A673 (cell line): ENCODE data around the gene ALX4.

Experiments used
- CTCF ChIP-seq: fragments of 300-800, 200-600 bp; sonication (generic); conservative IDR thresholded peaks from 2 replicates; pipeline ENCODE4 v1.5.1; 2017; ENCODE audit warnings: low read depth, mild to moderate bottlenecking, antibody characterized with exemption, low read length, moderate library complexity, mixed read lengths
- EZH2 ChIP-seq: fragments of 200-600 bp; sonication (generic); IDR thresholded peaks from 2 replicates; pipeline ENCODE4 v1.6.1; 2017; ENCODE audit warnings: borderline replicate concordance, low read depth, mild to moderate bottlenecking, mixed read lengths, antibody characterized with exemption, low read length; ENCODE audit not compliant: poor library complexity, severe bottlenecking

GRCh38 chr11:44237156-44237555 is 72.8 kb downstream of the ALX4 start:
- TF ChIP-seq CTCF: no peak
- no peak for TF ChIP-seq EZH2
